ENCODE data around the gene NSD1.

Gene NSD1

DNA sequence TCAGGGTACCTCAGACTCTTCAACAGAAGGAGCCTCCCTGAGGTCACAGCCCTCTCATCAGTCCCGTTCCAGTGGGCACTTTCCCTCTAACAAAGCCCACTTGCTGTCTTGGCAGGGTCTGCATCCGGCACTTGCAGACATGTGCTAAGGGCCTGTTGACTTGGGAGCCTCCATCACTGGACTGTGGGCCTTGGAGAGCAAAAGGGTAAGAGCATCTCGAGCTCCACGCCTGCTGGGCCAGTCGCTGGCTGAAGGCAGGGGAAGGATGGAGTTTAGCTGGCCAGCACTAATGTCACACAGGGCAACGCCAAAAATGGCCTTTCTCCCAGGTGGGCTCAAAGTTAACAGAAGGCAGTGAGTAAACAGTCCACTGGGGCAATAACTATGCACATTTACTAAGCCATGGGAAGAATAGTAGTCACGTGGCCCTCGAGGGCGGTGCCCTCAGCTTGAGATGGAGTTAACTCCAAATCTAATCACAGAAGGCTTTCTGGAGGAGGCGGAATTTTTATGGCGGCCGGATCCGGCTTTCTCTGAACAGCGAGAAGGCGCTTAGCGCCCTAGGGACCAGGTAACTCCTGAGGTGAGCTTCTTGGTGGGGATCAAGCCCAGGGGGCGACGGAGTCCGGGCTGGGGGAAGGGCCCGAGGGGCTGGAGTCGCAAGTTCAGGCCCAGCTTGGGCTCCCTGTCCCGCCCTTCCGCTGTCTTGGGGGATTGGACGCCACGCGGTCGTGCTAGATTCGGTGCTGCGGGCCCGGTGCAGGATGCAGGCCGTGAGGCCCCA lies 2.0 kb upstream of the NSD1 start:
- peaks cover 49 to 60% (median 52%) of the 10 kb centered on the region in 10 experiments for H3K4me1 ChIP-seq
- no peak overlapping the region for H3K27ac ChIP-seq
- H3K36me3 ChIP-seq, result peaks cover 11 to 16% (median 15%) of the 10 kb centered on the region in 11 experiments; a peak in 18 of 22 replicates
- no peaks in the 10 kb centered on the region for H3K27me3 ChIP-seq
- no peak overlapping the region for H3K4me3 ChIP-seq
- no peak overlapping the region for H3K4me2 ChIP-seq
- no peak overlapping the region for H3K9ac ChIP-seq
- H4K20me1 ChIP-seq, result no peaks in the 10 kb centered on the region
- H3K9me3 ChIP-seq (replicated peaks in 1 of 11), result no peaks in the 10 kb centered on the region
- TF ChIP-seq Cebpa-rat (IDR thresholded peaks at IDR 0.05), result no peak

- Histone ChIP-seq H3K9me3 (replicated peaks in 1 of 11) (no peaks in the 10 kb centered on the region), H3K9ac (peak overlapping the region in 10 of 11 experiments; percentile 86 to 99 (median 96); a peak in 13 of 22 replicates), H3K4me3 (peak overlapping the region in 2 of 10 experiments; percentile 79 to 82; a peak in 3 of 20 replicates), H3K27ac (peak overlapping the region; percentile 84 to 97 (median 96); a peak in 20 of 22 replicates), H3K36me3 (peaks cover 20 to 25% (median 24%) of the 10 kb centered on the region in 11 experiments; a peak in 20 of 22 replicates), H3K27me3 (no peaks in the 10 kb centered on the region), H3K4me2 (peak overlapping the region; percentile 80 to 98 (median 95); a peak in 20 of 22 replicates), H4K20me1 (peaks cover 0 to 2% (median 0%) of the 10 kb centered on the region in 11 experiments; a peak in 1 of 22 replicates), H3K4me1 (peaks cover 54 to 69% (median 60%) of the 10 kb centered on the region in 10 experiments)
- no peak for TF ChIP-seq Cebpa-rat (IDR thresholded peaks at IDR 0.05)
Observed at GRCh38 chr5:177132136-177133095, 1.2 kb upstream of the NSD1 start.

DNA sequence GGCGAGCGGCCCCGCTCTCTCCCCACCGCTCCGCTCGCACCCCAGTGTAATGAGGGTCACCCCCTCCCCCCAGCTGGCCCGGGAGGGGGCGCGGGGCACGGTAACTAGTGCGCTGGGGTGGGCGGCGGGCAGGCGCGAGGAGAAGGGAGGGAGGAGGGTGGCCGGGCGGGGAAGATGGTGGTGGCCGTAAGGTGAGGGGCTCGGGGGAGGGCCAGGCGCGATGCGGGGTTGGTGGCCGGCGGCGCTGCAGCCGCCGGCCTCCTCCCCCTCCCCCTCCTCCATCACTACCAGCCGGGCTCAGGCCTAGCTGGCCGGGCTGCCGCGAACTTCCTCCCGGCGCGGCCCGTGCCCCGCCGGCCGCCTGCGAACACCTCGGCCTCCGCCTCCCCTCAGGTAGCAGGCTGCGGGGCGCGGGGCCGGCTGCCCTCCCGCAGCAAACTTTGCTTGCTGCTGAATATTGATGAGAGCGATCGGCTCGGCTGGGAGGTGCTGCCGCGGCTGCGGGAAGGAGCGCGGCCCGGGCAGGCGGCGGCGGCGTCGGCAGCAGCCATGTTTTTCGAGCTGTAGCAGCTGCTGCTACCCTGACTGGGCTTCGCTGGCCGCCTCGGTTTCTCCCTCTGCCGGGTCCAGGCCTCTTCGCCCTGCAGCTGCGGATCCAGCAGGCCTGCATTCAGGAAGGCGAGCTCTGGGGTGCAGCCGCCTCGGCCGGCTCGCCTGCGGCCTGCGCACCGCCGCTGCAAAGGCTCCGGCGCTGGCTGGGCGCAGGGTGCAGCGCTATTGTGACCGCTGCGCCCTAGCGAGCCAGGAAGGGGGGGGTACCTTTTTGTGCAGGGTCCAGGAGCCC lies 502 bp downstream of the NSD1 start:
- peak overlapping the region; percentile 84 to 97 (median 96) for H3K27ac ChIP-seq

GRCh38 chr5:177134697-177135225 lies 1.2 kb downstream of the NSD1 start:
- peaks cover 3 to 15% (median 9%) of the 10 kb centered on the region in 11 experiments; a peak in 16 of 22 replicates for H4K20me1 ChIP-seq
- H3K4me2 ChIP-seq, result peak overlapping the region; percentile 80 to 98 (median 95)
- H3K4me1 ChIP-seq, result peaks cover 36 to 50% (median 46%) of the 10 kb centered on the region in 10 experiments
- peak overlapping the region; percentile 86 to 99 (median 96) for H3K9ac ChIP-seq
- H3K27me3 ChIP-seq, result no peaks in the 10 kb centered on the region
- H3K4me3 ChIP-seq, result peak overlapping the region; percentile 53 to 82 (median 76)
- no peak for TF ChIP-seq Cebpa-rat (IDR thresholded peaks at IDR 0.05)
- no peaks in the 10 kb centered on the region for H3K9me3 ChIP-seq (replicated peaks in 1 of 11)
- peaks cover 30 to 48% (median 43%) of the 10 kb centered on the region in 11 experiments for H3K36me3 ChIP-seq
- H3K27ac ChIP-seq, result peak overlapping the region; percentile 84 to 97 (median 96)

More for the DNA sequence above, 502 bp downstream of the NSD1 start:
- Histone ChIP-seq H3K4me3 (peak overlapping the region; percentile 53 to 82 (median 76)), H3K9ac (peak overlapping the region; percentile 86 to 99 (median 96)), H3K9me3 (replicated peaks in 1 of 11) (no peaks in the 10 kb centered on the region), H3K27me3 (no peaks in the 10 kb centered on the region), H4K20me1 (peaks cover 0 to 8% (median 2%) of the 10 kb centered on the region in 11 experiments; a peak in 5 of 22 replicates), H3K36me3 (peaks cover 30 to 41% (median 37%) of the 10 kb centered on the region in 11 experiments), H3K4me1 (peaks cover 43 to 57% (median 53%) of the 10 kb centered on the region in 10 experiments), H3K4me2 (peak overlapping the region; percentile 80 to 98 (median 95))
- TF ChIP-seq Cebpa-rat (IDR thresholded peaks at IDR 0.05), result no peak

- Histone ChIP-seq H3K9ac (no peak overlapping the region), H3K4me1 (peaks cover 17 to 51% (median 27%) of the 10 kb centered on the region in 10 experiments), H4K20me1 (peaks cover 41 to 67% (median 56%) of the 10 kb centered on the region in 11 experiments; a peak in 18 of 22 replicates), H3K36me3 (peaks cover 75 to 100% (median 95%) of the 10 kb centered on the region in 11 experiments), H3K27me3 (no peaks in the 10 kb centered on the region), H3K27ac (no peak overlapping the region), H3K4me3 (no peak overlapping the region), H3K9me3 (replicated peaks in 1 of 11) (no peaks in the 10 kb centered on the region), H3K4me2 (no peak overlapping the region)
- peak in 1 of 11 experiments; percentile 64; a peak in 1 of 22 replicates for TF ChIP-seq Cebpa-rat (IDR thresholded peaks at IDR 0.05)
Observed at GRCh38 chr5:177140312-177140711, 6.7 kb downstream of the NSD1 start.

DNA sequence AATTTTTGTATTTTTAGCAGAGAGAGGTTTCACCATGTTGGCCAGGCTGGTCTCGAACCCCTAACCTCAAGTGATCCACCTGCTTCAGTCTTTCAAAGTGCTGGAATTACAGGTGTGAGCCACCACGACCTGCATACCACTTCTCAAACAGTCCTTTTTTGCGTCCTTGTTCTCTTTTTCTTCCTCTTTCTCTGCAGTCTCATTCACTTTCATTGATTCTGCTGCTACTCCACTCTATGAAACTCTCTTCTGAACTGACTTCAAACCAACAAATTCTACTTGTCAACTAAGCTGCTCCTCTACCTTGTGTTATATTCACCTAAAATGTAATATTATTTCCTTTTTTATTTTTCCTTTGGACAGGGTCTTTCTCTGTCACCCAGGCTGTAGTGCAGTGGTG lies 7.9 kb downstream of the NSD1 start:
- no peak overlapping the region for H3K4me3 ChIP-seq
- H3K4me2 ChIP-seq, result no peak overlapping the region
- H4K20me1 ChIP-seq, result peaks cover 47 to 77% (median 61%) of the 10 kb centered on the region in 11 experiments; a peak in 18 of 22 replicates
- no peak overlapping the region for H3K9ac ChIP-seq
- H3K27me3 ChIP-seq, result no peaks in the 10 kb centered on the region
- no peaks in the 10 kb centered on the region for H3K9me3 ChIP-seq (replicated peaks in 1 of 11)
- H3K36me3 ChIP-seq, result peaks cover 74 to 100% (median 95%) of the 10 kb centered on the region in 11 experiments
- H3K27ac ChIP-seq, result no peak overlapping the region
- no peak for TF ChIP-seq Cebpa-rat (IDR thresholded peaks at IDR 0.05)
- H3K4me1 ChIP-seq, result peaks cover 7 to 40% (median 15%) of the 10 kb centered on the region in 10 experiments

DNA sequence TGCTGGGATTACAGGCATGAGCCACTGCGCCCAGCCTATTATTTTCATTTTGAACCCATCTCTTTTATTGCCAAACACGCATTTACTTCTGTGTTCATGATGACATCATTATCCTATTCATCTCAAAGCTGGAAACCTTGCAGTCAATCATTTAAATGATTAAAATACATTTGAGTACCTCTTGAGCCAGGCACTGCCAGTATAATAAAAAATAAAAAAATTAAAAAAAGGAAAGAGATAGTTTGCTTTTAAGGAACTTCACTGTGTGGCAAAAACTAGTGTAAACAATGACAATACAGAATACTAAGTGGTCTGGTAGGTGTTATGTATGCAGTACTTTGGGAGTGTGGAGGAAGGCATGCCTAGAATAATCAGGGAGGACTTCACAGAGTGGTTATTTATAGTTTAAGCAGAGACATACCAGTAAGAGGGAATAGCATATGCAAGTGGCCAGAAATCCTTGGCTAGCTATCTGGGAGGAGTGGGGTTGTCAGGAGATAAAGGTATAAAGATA lies 8.6 kb downstream of the NSD1 start:
- H3K4me3 ChIP-seq, result no peak overlapping the region
- H3K4me1 ChIP-seq, result peaks cover 3 to 33% (median 8%) of the 10 kb centered on the region in 10 experiments; a peak in 17 of 20 replicates
- H3K36me3 ChIP-seq, result peaks cover 74 to 100% (median 96%) of the 10 kb centered on the region in 11 experiments
- no peak for TF ChIP-seq Cebpa-rat (IDR thresholded peaks at IDR 0.05)
- no peak overlapping the region for H3K4me2 ChIP-seq
- H3K27ac ChIP-seq, result no peak overlapping the region
- peaks cover 51 to 83% (median 68%) of the 10 kb centered on the region in 11 experiments; a peak in 19 of 22 replicates for H4K20me1 ChIP-seq
- H3K9me3 ChIP-seq (replicated peaks in 1 of 11), result no peaks in the 10 kb centered on the region
- H3K9ac ChIP-seq, result no peak overlapping the region
- H3K27me3 ChIP-seq, result no peaks in the 10 kb centered on the region
